ENCODE measurements around the gene NCOA7. TPM values are rescaled to one million over a fixed set of nuclear protein-coding genes. Genes with fewer than 3 reads are reported as not detected.
A peak's percentile ranks its signal among the peaks of the same experiment; 100 is the strongest.

The NCOA7 gene
- total RNA-seq, 2 experiments from 2014 or later, result 34.6 to 35.7 TPM

GRCh38 chr6:125899726-125900182 is 109.0 kb downstream of the NCOA7 start:
- Mint-ChIP-seq H3K36me3 (ENCODE audit: low read depth) (peaks cover 57% of the 10 kb centered on the region), H3K27ac (no peak overlapping the region), H3K9me3 (no peaks in the 10 kb centered on the region), H3K4me3 (no peak overlapping the region), H3K27me3 (no peaks in the 10 kb centered on the region), H3K4me1 (ENCODE audit: low read depth) (peaks cover 7% of the 10 kb centered on the region)
- CTCF ChIA-PET, result interaction anchor here (0.7 kb wide), 1 partner anchor 39 kb away, joined by 3 read pairs; no protein-coding TSS in a partner anchor
- no peak for DNase-seq
- ATAC-seq (ENCODE audit: poor library complexity), result no peak
- POLR2A ChIA-PET, result interaction anchor here (1.0 to 1.3 kb wide), 3 partner anchors 56 to 119 kb away, joined by 3 to 7 read pairs (median 3); partner anchors contain the start of gene NCOA7
- H3K4me3 ChIP-seq (ENCODE audit: low read length), result no peak overlapping the region
- intact Hi-C loops (cut with DNase I, micrococcal nuclease), result no loop called here
- H3K36me3 ChIP-seq (ENCODE audit: insufficient read depth, low read length), result peaks cover 27% of the 10 kb centered on the region
- H3K27me3 ChIP-seq (ENCODE audit: control insufficient read depth in 1 of 2, insufficient read depth in 2 of 2, low read length in 2 of 2), result no peaks in the 10 kb centered on the region
- H3K27ac ChIP-seq (ENCODE audit: low read depth in 1 of 2, low read length in 2 of 2), result no peak overlapping the region
- TF ChIP-seq, protein P1, sequence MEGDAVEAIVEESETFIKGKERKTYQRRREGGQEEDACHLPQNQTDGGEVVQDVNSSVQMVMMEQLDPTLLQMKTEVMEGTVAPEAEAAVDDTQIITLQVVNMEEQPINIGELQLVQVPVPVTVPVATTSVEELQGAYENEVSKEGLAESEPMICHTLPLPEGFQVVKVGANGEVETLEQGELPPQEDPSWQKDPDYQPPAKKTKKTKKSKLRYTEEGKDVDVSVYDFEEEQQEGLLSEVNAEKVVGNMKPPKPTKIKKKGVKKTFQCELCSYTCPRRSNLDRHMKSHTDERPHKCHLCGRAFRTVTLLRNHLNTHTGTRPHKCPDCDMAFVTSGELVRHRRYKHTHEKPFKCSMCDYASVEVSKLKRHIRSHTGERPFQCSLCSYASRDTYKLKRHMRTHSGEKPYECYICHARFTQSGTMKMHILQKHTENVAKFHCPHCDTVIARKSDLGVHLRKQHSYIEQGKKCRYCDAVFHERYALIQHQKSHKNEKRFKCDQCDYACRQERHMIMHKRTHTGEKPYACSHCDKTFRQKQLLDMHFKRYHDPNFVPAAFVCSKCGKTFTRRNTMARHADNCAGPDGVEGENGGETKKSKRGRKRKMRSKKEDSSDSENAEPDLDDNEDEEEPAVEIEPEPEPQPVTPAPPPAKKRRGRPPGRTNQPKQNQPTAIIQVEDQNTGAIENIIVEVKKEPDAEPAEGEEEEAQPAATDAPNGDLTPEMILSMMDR (IDR thresholded peaks at IDR 0.05), result no peak
- H3K9me3 ChIP-seq (ENCODE audit: control insufficient read depth in 1 of 2, insufficient read depth in 1 of 2, low read length in 2 of 2), result no peaks in the 10 kb centered on the region
- H3K4me1 ChIP-seq (ENCODE audit: insufficient read depth, low read length), result peaks cover 10% of the 10 kb centered on the region

DNA sequence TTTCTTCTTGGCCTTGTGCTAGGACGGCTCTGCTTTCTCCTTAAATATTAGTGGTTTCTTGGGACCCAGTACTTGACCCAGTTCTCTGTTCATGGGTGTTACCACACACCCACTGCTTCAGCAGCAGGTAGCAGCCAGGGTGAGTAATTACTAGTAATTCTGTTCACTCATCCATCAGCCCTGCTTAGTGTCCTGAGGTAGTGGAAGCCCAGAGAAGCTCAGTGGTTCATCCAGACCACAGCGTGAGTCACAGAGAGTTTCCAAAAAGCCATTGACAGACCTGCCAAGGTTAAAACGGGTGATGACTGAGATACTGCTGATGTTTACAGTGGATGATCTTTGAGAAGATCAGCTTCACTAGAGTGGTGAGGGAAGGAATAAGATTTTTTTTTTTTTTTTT is 114.1 kb downstream of the NCOA7 start:
- Mint-ChIP-seq H3K4me3 (no peak overlapping the region), H3K27ac (peak overlapping the region; percentile 7), H3K36me3 (ENCODE audit: low read depth) (peaks cover 34% of the 10 kb centered on the region), H3K4me1 (ENCODE audit: low read depth) (peaks cover 7% of the 10 kb centered on the region), H3K27me3 (no peaks in the 10 kb centered on the region), H3K9me3 (no peaks in the 10 kb centered on the region)
- ChIA-PET CTCF (interaction anchor here (3.4 kb wide), 1 partner anchor 52 kb away, joined by 16 read pairs; the partner anchor contains the start of gene HINT3), POLR2A (interaction anchor here (1.0 to 1.2 kb wide), 2 partner anchors 71 to 114 kb away, joined by 4 to 8 read pairs; partner anchors contain the start of gene NCOA7)
- Histone ChIP-seq H3K27ac (ENCODE audit: low read depth in 1 of 2, low read length in 2 of 2) (peak overlapping the region in 1 of 2 donors; percentile 9), H3K27me3 (ENCODE audit: control insufficient read depth in 1 of 2, insufficient read depth in 2 of 2, low read length in 2 of 2) (no peaks in the 10 kb centered on the region), H3K4me3 (ENCODE audit: low read length) (no peak overlapping the region), H3K9me3 (ENCODE audit: control insufficient read depth in 1 of 2, insufficient read depth in 1 of 2, low read length in 2 of 2) (no peaks in the 10 kb centered on the region), H3K36me3 (ENCODE audit: insufficient read depth, low read length) (peaks cover 29% of the 10 kb centered on the region), H3K4me1 (ENCODE audit: insufficient read depth, low read length) (peaks cover 16% of the 10 kb centered on the region)
- peak; percentile 82 for ATAC-seq (ENCODE audit: poor library complexity)
- TF ChIP-seq, protein P1 (IDR thresholded peaks at IDR 0.05), result no peak
- DNase-seq, result peak in 11 of 14 experiments; percentile 10 to 77 (median 23)
- intact Hi-C loops (cut with DNase I, micrococcal nuclease), result no loop called here

DNA sequence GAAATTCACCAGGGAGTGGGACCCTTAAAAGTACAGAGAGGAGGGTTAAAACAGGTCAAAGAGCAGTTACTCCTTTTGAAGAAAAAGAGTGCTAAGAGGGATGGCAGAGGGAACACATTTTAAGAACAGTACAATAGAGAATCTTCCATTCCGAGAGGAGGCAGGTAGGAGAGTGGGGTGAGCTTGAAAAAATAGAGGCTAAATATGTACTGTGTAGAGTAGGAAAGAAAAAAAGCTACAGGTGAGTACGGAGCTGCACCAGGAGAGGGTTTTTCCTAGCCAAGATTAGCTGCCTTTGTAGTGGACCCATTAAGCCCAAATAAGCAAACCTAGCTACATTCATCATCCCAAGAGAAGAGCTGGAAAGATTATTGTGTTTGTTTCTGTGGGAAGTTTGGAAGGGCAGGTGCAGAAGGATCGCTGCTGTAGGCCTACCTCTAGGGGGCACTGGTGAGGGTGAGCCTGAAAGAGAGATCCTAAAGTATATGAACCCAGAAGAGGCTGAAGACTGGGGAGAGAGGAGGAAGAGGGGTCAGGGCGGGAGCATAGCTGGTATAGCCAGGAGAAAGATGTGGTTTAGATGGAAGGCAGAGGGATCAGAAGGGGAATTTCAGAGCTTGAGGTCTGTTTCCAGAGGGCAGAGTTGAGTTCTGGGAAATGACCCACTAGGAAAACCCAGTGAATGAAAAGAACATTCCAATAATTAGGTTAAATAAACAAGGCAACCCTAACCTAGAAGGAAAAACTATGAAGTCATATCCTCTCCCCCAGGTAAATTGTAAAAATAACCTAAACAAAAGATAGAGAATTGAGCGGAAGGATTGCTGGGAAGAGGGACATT is 115.6 kb downstream of the NCOA7 start:
- peak; percentile 18 to 71 (median 32) for DNase-seq
- ChIA-PET POLR2A (interaction anchor here (0.9 kb wide), 1 partner anchor 116 kb away, joined by 4 read pairs; no protein-coding TSS in a partner anchor), CTCF (interaction anchor here (0.7 to 3.4 kb wide), 6 partner anchors 42 to 98 kb away, joined by 3 to 16 read pairs (median 4); partner anchors contain the start of genes HINT3 and TRMT11)
- Histone ChIP-seq H3K36me3 (ENCODE audit: insufficient read depth, low read length) (peaks cover 23% of the 10 kb centered on the region), H3K4me3 (ENCODE audit: low read length) (no peak overlapping the region), H3K4me1 (ENCODE audit: insufficient read depth, low read length) (peaks cover 16% of the 10 kb centered on the region), H3K27me3 (ENCODE audit: control insufficient read depth in 1 of 2, insufficient read depth in 2 of 2, low read length in 2 of 2) (no peaks in the 10 kb centered on the region), H3K9me3 (ENCODE audit: control insufficient read depth in 1 of 2, insufficient read depth in 1 of 2, low read length in 2 of 2) (no peaks in the 10 kb centered on the region), H3K27ac (ENCODE audit: low read depth in 1 of 2, low read length in 2 of 2) (no peak overlapping the region)
- Mint-ChIP-seq H3K4me1 (ENCODE audit: low read depth) (peaks cover 7% of the 10 kb centered on the region), H3K9me3 (no peaks in the 10 kb centered on the region), H3K27me3 (no peaks in the 10 kb centered on the region), H3K4me3 (no peak overlapping the region), H3K36me3 (ENCODE audit: low read depth) (peaks cover 27% of the 10 kb centered on the region), H3K27ac (no peak overlapping the region)
- intact Hi-C loops (cut with DNase I, micrococcal nuclease), result no loop called here
- ATAC-seq (ENCODE audit: poor library complexity), result peak; percentile 44
- TF ChIP-seq, protein P1 (IDR thresholded peaks at IDR 0.05), result peak; percentile 74

All from CD4-positive, alpha-beta T cell (primary cell).